ENCODE measurements around the gene GABRR1. TPM values are rescaled to one million over a fixed set of nuclear protein-coding genes. Genes with fewer than 3 reads are reported as not detected.

GABRR1 gene
- total RNA-seq, 4 donors from 2014 or later: not detected

DNA sequence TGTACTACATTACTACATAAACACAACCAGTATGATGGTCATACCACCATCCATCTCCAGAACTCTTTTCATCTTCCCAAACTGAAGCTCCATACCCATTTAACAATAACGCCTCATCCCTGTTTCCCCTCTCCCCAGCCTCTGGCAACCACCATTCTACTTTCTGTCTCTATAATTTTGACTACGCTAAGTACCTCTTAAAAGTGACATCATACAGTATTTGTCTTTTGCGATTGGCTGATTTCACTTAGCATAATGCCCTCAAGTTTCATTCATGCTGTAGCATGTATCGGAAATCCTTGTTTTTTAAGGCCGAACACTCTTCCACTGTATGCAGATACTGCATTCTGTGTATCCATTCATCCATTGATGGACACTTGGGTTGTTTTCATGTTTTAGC is 29.7 kb downstream of the GABRR1 start:
- TF ChIP-seq CTCF (IDR thresholded peaks at IDR 0.05; ENCODE audit: low read depth): no peak

- no peak for TF ChIP-seq CTCF (IDR thresholded peaks at IDR 0.05; ENCODE audit: low read depth)
Measured at GRCh38 chr6:89186762-89187161, 30.4 kb downstream of the GABRR1 start.

DNA sequence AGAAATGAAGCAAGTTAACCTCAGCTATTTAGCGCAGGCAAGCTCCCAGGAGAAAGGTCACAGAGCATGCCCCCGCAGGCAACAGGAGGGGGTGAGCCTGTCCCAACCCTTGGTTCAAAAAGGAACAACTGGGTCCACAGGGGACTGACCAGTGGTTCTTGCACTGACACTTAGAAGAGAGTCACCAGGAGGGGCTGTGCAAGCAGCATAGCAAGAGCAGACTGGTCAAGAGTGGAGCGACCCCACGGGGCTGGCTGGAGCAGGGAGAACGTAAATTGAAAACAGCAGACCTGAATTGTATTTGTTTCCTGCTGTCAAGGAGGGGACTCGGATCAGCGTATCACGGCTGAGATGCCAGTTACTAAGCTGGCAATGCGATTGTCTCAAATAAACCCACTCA is 32.8 kb downstream of the GABRR1 start:
- no peak for TF ChIP-seq CTCF (IDR thresholded peaks at IDR 0.05; ENCODE audit: low read depth)

DNA sequence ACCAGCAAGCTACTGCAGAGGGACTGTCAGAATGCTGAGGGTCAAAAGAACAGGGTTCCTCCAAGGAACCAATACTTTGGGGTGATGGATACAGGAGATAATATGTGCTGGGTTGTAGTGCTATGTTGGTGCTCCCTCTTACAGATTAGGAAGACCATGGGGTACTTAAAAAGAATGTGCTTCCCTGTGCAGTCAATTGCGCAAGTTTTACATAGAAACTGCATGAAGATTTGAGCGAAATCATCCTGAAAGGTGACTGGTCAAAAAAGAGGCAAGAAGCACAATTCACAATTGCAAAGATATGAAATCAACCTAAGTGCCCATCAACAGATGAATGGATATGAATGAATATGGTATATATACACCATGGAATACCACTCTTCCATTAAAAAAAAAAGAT is 33.9 kb downstream of the GABRR1 start:
- no peak for TF ChIP-seq CTCF (IDR thresholded peaks at IDR 0.05; ENCODE audit: low read depth)

- TF ChIP-seq CTCF (IDR thresholded peaks at IDR 0.05; ENCODE audit: low read depth): no peak
Measured at GRCh38 chr6:89180971-89181370, 36.2 kb downstream of the GABRR1 start.

- no peak for TF ChIP-seq CTCF (IDR thresholded peaks at IDR 0.05; ENCODE audit: low read depth)
Measured at GRCh38 chr6:89180112-89180511, 37.0 kb downstream of the GABRR1 start.

- no peak for TF ChIP-seq CTCF (IDR thresholded peaks at IDR 0.05; ENCODE audit: low read depth)
Measured at GRCh38 chr6:89173634-89174033, 43.5 kb downstream of the GABRR1 start.
